GM12878 (cell line): ENCODE data around the gene ISLR2. TPM values are rescaled to one million over a fixed set of nuclear protein-coding genes. Genes with fewer than 3 reads are reported as not detected.
A peak's percentile ranks its signal among the peaks of the same experiment; 100 is the strongest.

Experiments used
- ATAC-seq: fragments of 200-7000 bp; cut with Tn5 transposase; 3 replicates; pipeline ENCODE4 v1.9.1; 2020; ENCODE audit warnings: mild to moderate bottlenecking, moderate library complexity
- Bru-seq: library from RNA; stranded (reverse); fragments of 400-500 nt; gene quantifications from one replicate; lab custom pipeline; 2021; lab: Mats Ljungman, UMichigan
- BruChase-seq, 2 experiments: library from RNA; stranded (reverse); fragments of 400-500 nt; gene quantifications; one replicate each; lab custom pipeline; 2021; lab: Mats Ljungman, UMichigan
- BruUV-seq: library from RNA; stranded (reverse); fragments of 400-500 nt; replicated peaks from 2 replicates; lab custom pipeline; 2021; lab: Mats Ljungman, UMichigan
- CTCF ChIA-PET: fragments of 300-600 bp; sonication (Branson Sonifier 250); formaldehyde crosslinking; extraction: SDS; loops from one replicate; lab custom pipeline; 2021; ENCODE audit warnings: inconsistent platforms; lab: Yijun Ruan, JAX
- POLR2A ChIA-PET: fragments of 350-600 bp; formaldehyde crosslinking; extraction: SDS; loops from one replicate; lab custom pipeline; 2021; ENCODE audit warnings: inconsistent platforms; lab: Charles Lee
- RAD21 ChIA-PET: fragments of 300-600 bp; sonication (Branson Sonifier 250); formaldehyde crosslinking; loops from one replicate; lab custom pipeline; 2023; ENCODE audit warnings: antibody characterized with exemption; ENCODE audit not compliant: unreplicated experiment; lab: Charles Lee
- SMC1A ChIA-PET: fragments of 300-600 bp; sonication (Branson Sonifier 250); formaldehyde crosslinking; loops from one replicate; lab custom pipeline; 2023; ENCODE audit not compliant: unreplicated experiment, uncharacterized antibody; lab: Charles Lee
- DNase-seq: peaks from one replicate; pipeline ENCODE4 v3.0.0-alpha.2; 2011; ENCODE audit warnings: low read depth, low spot score
- FAIRE-seq: peaks from 3 replicates; lab custom pipeline; 2011; peaks lifted over from hg19 to GRCh38; lab: Jason Lieb, UNC
- H2AFZ ChIP-seq: 2 replicates; pipeline ENCODE4 v1.6.0; 2011; ENCODE audit warnings: low read depth, low read length, control low read depth; ENCODE audit not compliant: control insufficient read depth
- H3K27ac ChIP-seq: 2 replicates; pipeline ENCODE4 v1.5.1; 2011; ENCODE audit warnings: control low read depth; ENCODE audit not compliant: control insufficient read depth, insufficient read depth
- H3K27me3 ChIP-seq, 2 experiments: replicated peaks in 1 of 2; 2 replicates each; pipeline versions ENCODE4 v1.6.0 to v1.6.1; 2011; ENCODE audit warnings: low read length in 1 of 2; ENCODE audit not compliant: control insufficient read depth in 2 of 2, insufficient read depth in 2 of 2
- H3K36me3 ChIP-seq, 2 experiments: 2 replicates each; pipeline ENCODE4 v1.5.1; 2011; ENCODE audit warnings: low read length in 1 of 2; ENCODE audit not compliant: control insufficient read depth in 2 of 2, insufficient read depth in 2 of 2
- H3K4me1 ChIP-seq: 2 replicates; pipeline ENCODE4 v1.6.1; 2011; ENCODE audit warnings: mild to moderate bottlenecking, low read length, moderate library complexity, mixed read lengths; ENCODE audit not compliant: control insufficient read depth, insufficient read depth
- H3K4me2 ChIP-seq: 2 replicates; pipeline ENCODE4 v1.6.0; 2011; ENCODE audit warnings: control low read depth; ENCODE audit not compliant: control insufficient read depth, insufficient read depth
- H3K4me3 ChIP-seq: fragments of 200-600 bp; sonication (generic); 2 replicates; pipeline ENCODE4 v1.5.1; 2016
- H3K79me2 ChIP-seq: 2 replicates; pipeline ENCODE4 v1.6.0; 2011; ENCODE audit warnings: low read length; ENCODE audit not compliant: control insufficient read depth, insufficient read depth
- H3K9ac ChIP-seq: 2 replicates; pipeline ENCODE4 v1.8.0; 2011; ENCODE audit warnings: low read length, control low read depth, mixed read lengths; ENCODE audit not compliant: control insufficient read depth, insufficient read depth
- H3K9me3 ChIP-seq: replicated peaks from 3 replicates; pipeline ENCODE4 v1.5.1; 2011; ENCODE audit warnings: mild to moderate bottlenecking, low read length; ENCODE audit not compliant: control insufficient read depth, insufficient read depth
- H4K20me1 ChIP-seq: 2 replicates; pipeline ENCODE4 v1.6.0; 2011; ENCODE audit not compliant: control insufficient read depth, insufficient read depth
- ATF7 ChIP-seq: fragments of 450-650 bp; IDR thresholded peaks from 2 replicates; pipeline ENCODE4 v1.6.1; 2016; ENCODE audit warnings: low read depth, mild to moderate bottlenecking
- BCL11A ChIP-seq: IDR thresholded peaks from 2 replicates; pipeline ENCODE4 v1.6.1; 2011; ENCODE audit warnings: low read depth, low read length
- BCLAF1 ChIP-seq: fragments of 450-650 bp; IDR thresholded peaks from 2 replicates; pipeline ENCODE4 v1.6.1; 2017; ENCODE audit warnings: antibody characterized with exemption, mild to moderate bottlenecking, moderate library complexity
- E2F8 ChIP-seq: fragments of 450-650 bp; IDR thresholded peaks from 2 replicates; pipeline ENCODE4 v1.6.1; 2018; ENCODE audit warnings: mild to moderate bottlenecking, low read depth, moderate library complexity; ENCODE audit not compliant: partially characterized antibody
- KDM1A ChIP-seq: fragments of 200-600 bp; sonication (generic); IDR thresholded peaks from 2 replicates; pipeline ENCODE4 v1.6.1; 2016; ENCODE audit warnings: borderline replicate concordance
- MYB ChIP-seq: fragments of 150-350 bp; IDR thresholded peaks from 2 replicates; pipeline ENCODE4 v1.6.1; 2014; ENCODE audit warnings: mild to moderate bottlenecking, low read depth, low read length, borderline replicate concordance
- RCOR1 ChIP-seq: conservative IDR thresholded peaks from 2 replicates; pipeline ENCODE4 v1.6.1; 2012; ENCODE audit warnings: low read depth, low read length, improper control_type of control experiment
- RFX5 ChIP-seq: IDR thresholded peaks from 2 replicates; pipeline ENCODE4 v1.6.1; 2011; ENCODE audit warnings: low read depth, low read length, improper control_type of control experiment
- SMC3 ChIP-seq: IDR thresholded peaks from 2 replicates; pipeline ENCODE4 v1.6.1; 2011; ENCODE audit warnings: low read length, improper control_type of control experiment, borderline replicate concordance
- SPI1 ChIP-seq: IDR thresholded peaks from 2 replicates; pipeline ENCODE4 v1.6.1; 2011; ENCODE audit warnings: low read depth, mild to moderate bottlenecking, low read length, moderate library complexity, borderline replicate concordance; ENCODE audit not compliant: insufficient read depth
- TAF1 ChIP-seq: IDR thresholded peaks from 2 replicates; pipeline ENCODE4 v1.6.1; 2011; ENCODE audit warnings: mild to moderate bottlenecking, low read depth, low read length, borderline replicate concordance
- YBX1 ChIP-seq: fragments of 450-650 bp; IDR thresholded peaks from 2 replicates; pipeline ENCODE4 v1.6.1; 2016; ENCODE audit warnings: antibody characterized with exemption
- YY1 ChIP-seq: IDR thresholded peaks from 2 replicates; pipeline ENCODE4 v1.6.1; 2011; ENCODE audit warnings: low read depth, mild to moderate bottlenecking, low read length
- ZNF384 ChIP-seq: IDR thresholded peaks from 2 replicates; pipeline ENCODE4 v1.6.1; 2012; ENCODE audit warnings: low read depth, mild to moderate bottlenecking, low read length, improper control_type of control experiment, borderline replicate concordance
- WGBS: methylation state at CpG from one replicate; pipeline ENCODE4 v1.1.6; 2016; ENCODE audit warnings: low lambda C conversion rate; ENCODE audit not compliant: insufficient replicate concordance, insufficient coverage; ENCODE audit errors: missing lambda C conversion rate; 5-methylcytosine and 5-hydroxymethylcytosine counted together
- in situ Hi-C: fragments of 300-500 bp; cut with MboI; formaldehyde crosslinking; loops from 9 replicates; pipeline ENCODE4 v1.14.3; 2018; ENCODE audit warnings: mixed read lengths
- intact Hi-C: fragments of 100-400 bp; cut with micrococcal nuclease; formaldehyde crosslinking; loops from one replicate; pipeline ENCODE4 v1.14.2; 2022; ENCODE audit not compliant: unreplicated experiment
- long read RNA-seq, 2 experiments: library from polyadenylated mRNA; unstranded; transcript quantifications; one replicate each; pipeline ENCODE4 v2.0.0, GENCODE V29; 2019 to 2020
- polyA minus RNA-seq, 3 experiments: library from RNA; depleted of rRNA, polyadenylated mRNA; stranded (reverse); fragments of >200 nt; gene quantifications; 2 replicates each; pipeline ENCODE4 v1.2.3, GENCODE V29; 2011
- polyA plus RNA-seq, 11 experiments: library from polyadenylated mRNA; depleted of rRNA in 4 of 11; unstranded in 6 of 11; stranded (reverse) in 5 of 11; fragments of >200 nt; fragmentation: Nextera tagmentation in 4 of 11; fragmentation: Illumina TruSeq in 1 of 11; extraction: Ambion mirVana in 4 of 11; extraction: Trizol in 1 of 11; gene quantifications; 1 replicate in 1 of 11; 2 replicates in 10 of 11; pipeline versions ENCODE4 v1.2.1 to v1.2.3, GENCODE V29; 2011 to 2016; ENCODE audit warnings: inconsistent platforms in 2 of 11, missing spikeins in 2 of 11, low read depth in 1 of 11
- total RNA-seq, 4 experiments: library from RNA; depleted of rRNA in 3 of 4; stranded (reverse); fragments of >200 nt in 3 of 4; fragmentation: Illumina TruSeq in 1 of 4; extraction: Trizol in 1 of 4; gene quantifications; 2 replicates each; pipeline versions ENCODE4 v1.2.1 to v1.2.3, GENCODE V29; 2013 to 2021

ISLR2 gene
- 0.08 TPM in 1 of 2 replicates, not detected in the other for total RNA-seq (2013; cell fraction: nucleolus; rRNA removed)
- total RNA-seq (2014; rRNA removed) (0.06 and 0.16 TPM in 2 replicates), total RNA-seq (2014; rRNA removed; fragmentation: Illumina TruSeq; extraction: Trizol) (0.04 TPM in 1 of 2 replicates, not detected in the other), total RNA-seq (2021) (0.21 and 0.37 TPM in 2 replicates), polyA plus RNA-seq (2011; rRNA removed) (not detected in 2 replicates), polyA plus RNA-seq (2014; fragmentation: Illumina TruSeq; extraction: Trizol) (0.09 TPM in 1 of 2 replicates, not detected in the other), polyA plus RNA-seq (2014; fragmentation: Nextera tagmentation; extraction: Ambion mirVana) (not detected), polyA plus RNA-seq (2014; rRNA removed) (0.10 and 0.30 TPM in 2 replicates), polyA plus RNA-seq (2016; fragmentation: Nextera tagmentation; extraction: Ambion mirVana) (under 1 TPM in 1 of 2 experiments, not detected in 1; 0.05 TPM), polyA minus RNA-seq (2011; rRNA and poly(A)+ RNA removed) (not detected in 2 replicates), Bru-seq, nascent RNA (percentile 9 among the genes with signal in this experiment), BruChase-seq, experiment 1, labeled RNA remaining after a 6-hour chase (not detected), BruChase-seq, experiment 2, labeled RNA remaining after a 2-hour chase (percentile 14 among the genes with signal in this experiment)
- 0.07 TPM for polyA plus RNA-seq (2011; ENCODE audit: low read depth)
- polyA plus RNA-seq (2011; cell fraction: cytosol; rRNA removed) = 0.03 and 0.13 TPM in 2 replicates
- 0.33 and 0.37 TPM in 2 replicates for polyA plus RNA-seq (2011; cell fraction: nucleus; rRNA removed)
- 0.24 and 0.32 TPM in 2 replicates for polyA plus RNA-seq (2012)
- not detected in 2 replicates for polyA minus RNA-seq (2011; cell fraction: cytosol; rRNA and poly(A)+ RNA removed)
- not detected in 2 replicates for polyA minus RNA-seq (2011; cell fraction: nucleus; rRNA and poly(A)+ RNA removed)
- long read RNA-seq, experiment 1 = 0 reads
- long read RNA-seq, experiment 2 = 0 reads

- intact Hi-C loops = no loop called here
- ChIA-PET POLR2A (no interaction called here), SMC1A (interaction anchor here (0.5 kb wide), 1 partner anchor 162 kb away, joined by 3 read pairs; no protein-coding TSS in a partner anchor), RAD21 (no interaction called here), CTCF (interaction anchor here (1.1 to 3.3 kb wide), 3 partner anchors 8 to 191 kb away, joined by 4 to 26 read pairs (median 7); no protein-coding TSS in a partner anchor)
- ATAC-seq (no peak), DNase-seq (no peak), FAIRE-seq (no peak)
- Histone ChIP-seq H2AFZ (no peak within 1 kb of the TSS), H3K4me2 (peak within 1 kb of the TSS; percentile 9; the same call in 1 of the 2 replicates), H3K27ac (no peak within 1 kb of the TSS), H4K20me1 (no peaks in the 10 kb centered on the region), H3K9me3 (no peaks in the 10 kb centered on the region; the same call in 2 of the 3 replicates), H3K27me3 (peaks cover 33 to 58% of the 10 kb centered on the region in 2 experiments), H3K4me1 (no peaks in the 10 kb centered on the region), H3K9ac (no peak within 1 kb of the TSS), H3K36me3 (no peaks in the 10 kb centered on the region), H3K79me2 (no peaks in the 10 kb centered on the region), H3K4me3 (no peak within 1 kb of the TSS)
- 32% methylated on average over 37 of the region's 53 CpGs for WGBS
- in situ Hi-C loops = no loop called here
- BruUV-seq = no TSS peak
- TF ChIP-seq E2F8 = no peak
- no peak for TF ChIP-seq BCL11A
- no peak for TF ChIP-seq RCOR1
- no peak for TF ChIP-seq BCLAF1
- no peak for TF ChIP-seq SMC3
- TF ChIP-seq SPI1 = no peak
- no peak for TF ChIP-seq MYB
- no peak for TF ChIP-seq TAF1
- no peak for TF ChIP-seq YY1
- TF ChIP-seq RFX5 = no peak
- TF ChIP-seq ATF7 = no peak
- TF ChIP-seq KDM1A = no peak
- no peak for TF ChIP-seq YBX1
- no peak for TF ChIP-seq ZNF384
Measured at GRCh38 chr15:74130155-74130848, at the start of gene ISLR2. Gene ISLR2, plus strand, starts transcription at chr15:74130586. Its CDS starts 2,169 bp downstream, at chr15:74132755.
